Islet precursor cell (in vitro differentiated cells): Measurements from ENCODE around the gene ACCS.

Experiments
- DNase-seq: peaks from one replicate; pipeline ENCODE4 v3.0.0-alpha.2; 2018

ACCS gene

DNA sequence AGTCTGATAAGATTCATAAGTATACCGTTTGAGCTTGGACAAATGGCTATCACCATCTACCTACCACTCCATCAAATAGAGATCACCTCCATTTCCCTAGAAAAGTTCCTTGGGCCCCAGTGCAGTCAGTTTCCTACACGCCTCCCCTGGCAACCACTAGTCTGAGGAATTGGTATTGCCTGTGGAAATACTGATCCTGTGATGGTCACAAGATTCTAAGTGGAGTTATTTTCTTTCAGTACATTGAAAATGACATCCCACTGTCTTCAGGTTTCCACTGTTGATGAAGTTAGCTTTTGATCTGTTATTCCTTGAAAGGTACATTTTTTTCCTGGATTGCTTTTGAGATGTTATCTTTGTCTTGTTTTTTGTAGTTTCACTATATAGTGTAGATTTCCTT, 22.9 kb upstream of the ACCS start:
- DNase-seq, result no peak

DNA sequence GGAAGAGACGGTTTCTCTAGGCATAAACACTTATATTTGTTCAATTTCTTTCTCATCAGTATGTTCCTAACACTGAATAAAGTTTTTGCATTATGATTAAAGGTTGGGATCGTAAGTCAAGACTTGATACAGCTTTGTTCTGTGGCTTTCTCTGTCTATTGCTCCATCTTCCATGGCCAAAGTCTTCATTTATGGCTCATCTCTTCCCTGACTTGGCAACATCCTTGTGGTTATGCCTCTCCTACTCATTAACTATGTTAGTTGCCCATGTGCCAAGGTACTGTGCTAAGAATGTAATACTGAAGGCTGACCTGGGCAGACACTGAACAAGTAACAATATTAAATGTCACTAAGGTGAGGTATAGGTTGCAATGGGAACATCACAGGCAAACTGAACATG, 19.9 kb upstream of the ACCS start:
- DNase-seq, result no peak

DNA sequence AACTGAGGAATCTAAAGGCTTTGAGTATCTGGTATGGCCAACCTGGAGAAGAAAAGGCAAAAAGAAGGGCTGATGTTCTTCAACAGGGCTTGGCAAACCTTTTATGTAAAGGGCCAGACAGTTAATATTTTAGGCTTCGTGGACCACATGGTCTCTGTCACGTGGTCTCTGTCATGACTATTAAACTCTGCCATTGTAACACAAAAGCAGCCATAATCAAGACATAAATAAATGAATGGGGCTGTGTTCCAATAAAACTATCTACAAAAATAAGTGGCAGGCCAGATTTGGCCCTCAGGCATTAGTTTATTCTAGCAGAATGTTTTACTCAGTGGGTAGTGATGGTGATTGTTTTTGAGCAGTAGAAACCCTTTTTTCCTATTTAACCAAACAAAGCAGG, 18.8 kb upstream of the ACCS start:
- DNase-seq, result no peak

DNA sequence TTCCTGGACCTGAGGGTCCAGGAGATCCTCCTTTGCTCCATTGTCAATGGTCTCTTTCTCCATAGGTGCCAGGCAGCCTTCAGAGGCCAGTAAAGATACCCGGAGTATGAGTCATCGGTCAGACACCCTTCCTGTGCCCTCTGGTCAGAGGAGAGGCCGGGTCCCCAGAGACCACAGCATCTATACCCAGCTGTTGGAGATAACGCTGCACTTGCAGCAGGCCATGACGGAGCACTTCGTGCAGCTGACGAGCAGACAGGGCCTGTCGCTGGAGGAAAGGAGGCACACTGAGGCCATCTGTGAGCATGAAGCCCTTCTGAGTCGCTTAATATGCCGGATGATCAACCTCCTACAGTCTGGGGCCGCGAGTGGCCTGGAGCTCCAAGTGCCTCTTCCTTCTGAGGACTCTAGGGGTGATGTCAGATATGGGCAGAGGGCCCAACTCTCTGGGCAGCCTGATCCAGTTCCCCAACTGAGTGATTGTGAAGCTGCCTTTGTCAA, 18.1 kb upstream of the ACCS start, which contains the start of gene ACCSL:
TSS of gene ACCSL (plus strand) at position 51 of the 501 bp plus-strand sequence. CDS start at position 107, 56 bp downstream.
- DNase-seq, result peak; percentile 45

- DNase-seq, result no peak
Observed at GRCh38 chr11:44049832-44050231, 16.2 kb upstream of the ACCS start.

GRCh38 chr11:44051171-44051570, 14.9 kb upstream of the ACCS start:
- peak; percentile 22 for DNase-seq

- peak; percentile 9 for DNase-seq
Observed at GRCh38 chr11:44057340-44057739, 8.7 kb upstream of the ACCS start.

DNA sequence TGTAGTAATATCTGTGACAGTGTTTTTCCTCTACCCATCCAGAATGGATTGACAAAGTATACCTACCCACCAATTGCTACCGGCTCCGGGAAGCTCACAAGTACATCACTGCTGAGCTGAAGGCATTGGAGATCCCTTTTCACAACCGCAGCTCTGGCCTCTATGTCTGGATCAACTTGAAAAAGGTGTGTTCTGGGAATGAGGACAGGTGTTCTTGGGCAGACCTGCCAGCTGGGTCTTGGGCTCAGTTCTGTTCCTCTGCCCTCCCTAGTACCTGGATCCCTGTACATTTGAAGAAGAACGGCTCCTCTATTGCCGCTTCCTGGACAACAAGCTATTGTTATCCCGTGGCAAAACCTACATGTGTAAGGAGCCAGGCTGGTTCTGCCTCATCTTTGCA, 7.8 kb upstream of the ACCS start:
- DNase-seq, result peak; percentile 23

GRCh38 chr11:44065161-44065661, 859 bp upstream of the ACCS start:
- DNase-seq, result peak; percentile 50

- DNase-seq, result peak; percentile 22
Observed at GRCh38 chr11:44066732-44067141, 667 bp downstream of the ACCS start.

- DNase-seq, result no peak
Observed at GRCh38 chr11:44067266-44067665, 1.2 kb downstream of the ACCS start.

DNA sequence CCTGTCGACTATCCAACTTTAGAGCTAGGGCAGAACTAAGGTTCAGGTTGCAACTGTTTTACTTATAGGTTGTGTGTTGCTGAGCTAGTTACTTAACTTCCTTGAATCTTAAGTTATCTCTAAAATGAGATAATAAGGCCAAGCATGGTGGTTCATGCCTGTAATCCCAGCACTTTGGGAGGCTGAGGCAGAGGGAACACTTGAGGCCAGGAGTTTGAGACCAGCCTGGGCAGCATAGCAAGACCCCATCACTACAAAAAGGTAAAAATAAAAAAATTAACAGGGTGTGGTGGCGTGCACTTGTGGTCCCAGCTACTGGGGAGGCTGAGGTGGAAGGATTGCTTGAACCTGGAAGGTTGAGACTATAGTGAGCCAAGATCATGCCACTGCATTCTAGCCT, 2.1 kb downstream of the ACCS start:
- no peak for DNase-seq

DNA sequence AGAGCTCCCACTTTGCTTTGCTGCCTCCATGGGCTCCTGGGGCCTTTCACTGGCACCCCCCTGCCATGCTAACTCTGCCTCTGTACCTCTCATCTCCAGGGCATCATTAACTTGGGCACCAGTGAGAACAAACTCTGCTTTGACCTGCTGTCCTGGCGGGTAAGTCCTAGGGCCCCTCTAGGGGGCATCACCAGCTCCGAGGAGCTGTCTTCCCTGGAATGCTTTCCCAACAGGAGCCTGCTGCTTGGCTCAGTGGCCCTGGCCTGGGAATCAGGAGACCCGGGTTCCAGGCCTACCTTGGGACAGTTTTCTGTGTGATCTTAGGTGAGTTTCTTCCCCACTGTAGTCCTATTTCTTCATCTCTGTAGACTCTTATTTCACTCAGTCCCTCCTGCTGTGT, 5.1 kb downstream of the ACCS start:
- peak; percentile 50 for DNase-seq

- DNase-seq, result peak; percentile 50
Observed at GRCh38 chr11:44072757-44073658, 6.9 kb downstream of the ACCS start.

DNA sequence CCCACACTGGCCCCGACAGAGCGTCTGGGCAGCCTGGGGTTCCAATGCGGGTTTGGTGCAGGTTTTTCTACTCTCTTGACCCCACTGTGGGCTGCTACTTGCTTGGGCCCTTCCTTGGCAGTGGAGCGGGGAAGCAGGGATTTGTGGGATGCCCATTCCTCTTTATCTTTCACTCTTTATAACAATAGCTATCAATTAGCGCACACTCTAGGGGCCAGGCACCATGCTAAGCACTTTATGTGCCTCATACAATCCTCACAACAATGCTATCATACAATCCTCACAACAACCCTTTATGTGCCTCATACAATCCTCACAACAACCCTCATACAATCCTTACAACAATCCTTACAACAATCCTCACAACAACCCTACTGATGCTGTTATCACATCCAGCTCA, 12.7 kb downstream of the ACCS start:
- no peak for DNase-seq

DNA sequence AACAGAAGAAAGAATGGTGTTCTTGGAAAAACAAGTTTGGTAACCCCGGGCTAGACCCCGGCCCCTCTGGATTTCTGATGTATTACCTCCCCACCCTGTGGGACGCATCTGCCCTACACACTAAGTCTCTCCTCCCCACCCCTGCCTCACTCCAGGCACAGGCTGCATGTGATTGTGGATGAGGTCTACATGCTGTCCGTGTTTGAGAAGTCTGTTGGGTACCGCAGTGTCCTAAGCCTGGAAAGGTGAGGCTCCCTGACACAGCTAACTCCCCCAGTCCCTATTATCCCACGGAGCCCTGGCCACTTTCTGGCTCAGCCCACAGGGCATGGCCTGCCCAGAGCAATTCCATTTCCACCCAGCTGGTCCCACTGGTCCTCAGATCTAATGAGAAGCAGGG, 13.3 kb downstream of the ACCS start:
- DNase-seq, result peak; percentile 45

DNA sequence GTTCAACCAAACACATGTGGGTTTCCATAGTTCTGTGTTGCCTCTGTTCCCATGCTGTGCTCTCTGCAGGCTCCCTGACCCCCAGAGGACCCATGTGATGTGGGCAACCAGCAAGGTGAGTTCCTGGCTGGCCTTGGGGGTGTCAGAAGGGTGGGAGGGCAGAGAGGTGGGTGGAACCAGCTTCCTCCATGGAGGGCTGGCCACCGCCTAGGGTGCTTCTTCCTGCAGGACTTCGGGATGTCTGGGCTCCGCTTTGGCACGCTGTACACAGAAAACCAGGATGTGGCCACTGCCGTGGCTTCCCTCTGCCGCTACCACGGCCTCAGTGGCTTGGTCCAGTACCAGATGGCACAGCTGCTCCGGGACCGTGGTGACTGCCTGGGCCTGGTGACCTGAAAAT, 14.9 kb downstream of the ACCS start:
- DNase-seq, result peak; percentile 33

- no peak for DNase-seq
Observed at GRCh38 chr11:44082645-44083044, 16.6 kb downstream of the ACCS start.

- DNase-seq, result no peak
Observed at GRCh38 chr11:44083433-44083832, 17.4 kb downstream of the ACCS start.

- DNase-seq, result no peak
Observed at GRCh38 chr11:44083906-44084305, 17.8 kb downstream of the ACCS start.

DNA sequence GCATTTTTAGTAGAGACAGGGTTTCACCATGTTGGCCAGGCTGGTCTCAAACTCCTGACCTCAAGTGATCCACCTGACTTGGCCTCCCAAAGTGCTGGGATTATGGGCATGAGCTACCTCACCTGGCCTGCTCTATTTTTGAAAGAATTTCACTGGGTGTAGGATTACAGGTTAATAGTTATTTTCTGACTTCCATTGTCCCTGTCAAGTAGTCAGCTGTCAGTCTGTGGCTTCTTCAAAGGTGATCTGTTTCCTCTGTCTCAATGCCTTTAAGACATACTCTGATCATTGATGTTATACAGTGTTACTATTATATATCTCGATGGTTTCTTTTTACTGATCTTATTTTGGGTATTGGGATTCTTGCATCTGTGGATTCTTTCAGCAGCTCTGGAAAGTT, 19.3 kb downstream of the ACCS start:
- no peak for DNase-seq

DNA sequence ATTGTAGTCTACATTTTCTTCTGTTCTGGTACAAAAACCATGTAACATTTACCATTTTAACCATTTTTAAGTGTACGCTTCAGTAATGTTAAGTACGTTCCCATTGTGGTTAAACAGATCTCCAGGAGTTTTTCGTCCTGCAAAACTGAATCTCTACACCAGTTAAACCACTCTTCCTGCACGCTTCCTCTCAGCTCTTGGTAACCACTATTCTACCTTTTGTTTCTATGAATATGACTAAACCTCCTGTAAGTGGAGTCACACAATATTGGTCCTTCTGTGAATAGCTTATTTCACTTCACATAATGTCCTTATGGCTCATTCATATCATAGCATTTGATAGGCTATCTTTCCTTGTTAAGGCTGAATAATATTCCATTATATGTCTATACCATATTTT, 22.3 kb downstream of the ACCS start:
- DNase-seq, result no peak

GRCh38 chr11:44088871-44089270, 22.8 kb downstream of the ACCS start:
- DNase-seq, result no peak

DNA sequence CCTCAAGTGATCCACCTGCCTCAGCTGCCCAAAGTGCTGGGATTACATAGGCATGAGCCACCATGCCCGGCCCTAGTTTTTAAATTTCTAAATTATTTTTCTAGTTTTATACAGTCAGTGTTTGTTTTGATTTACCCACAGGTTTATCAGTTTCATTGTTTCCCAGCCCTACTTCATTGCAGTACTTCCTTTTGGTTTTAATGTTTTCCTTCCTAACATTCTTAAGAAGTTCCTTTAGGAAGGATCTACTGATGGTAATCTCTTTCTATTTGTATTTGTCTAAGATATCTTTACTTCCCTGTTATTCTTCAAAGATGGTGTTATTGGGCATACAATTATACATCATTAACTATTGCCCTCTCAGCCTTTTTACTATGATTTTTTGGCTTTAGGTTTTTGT, 24.5 kb downstream of the ACCS start:
- DNase-seq, result no peak
